ENCODE results near the gene SYVN1. TPM values are rescaled to one million over a fixed set of nuclear protein-coding genes. Genes with fewer than 3 reads are reported as not detected.

The SYVN1 gene
- total RNA-seq, 4 donors from 2014 or later = 20.5 to 72.6 (median 51.9) TPM

- H3K4me1 ChIP-seq = peaks cover 26 to 55% (median 41%) of the 10 kb centered on the region in 4 donors
- intact Hi-C loops (cut with DNase I; ENCODE audit: low total_unique reads) (loop anchor here (5.0 kb wide), 1 partner anchor 89 kb away; the partner anchor contains the start of gene SNX15), in situ Hi-C loops (cut with MboI; ENCODE audit: low pct_ligation_motif_present in 1 of 4, low pct_unique_long_range_greater_than_20kb in 1 of 4, low sequenced_read_pairs in 3 of 4) (no loop called here)
- peak overlapping the region; percentile 86 to 94 (median 92) for H3K27ac ChIP-seq
- H3K9me3 ChIP-seq = no peaks in the 10 kb centered on the region
- 19% methylated on average over 49 of the region's 68 CpGs; no CpG with 5 or more reads in 1 of the 2 donors for WGBS, 2 donors (ENCODE audit: low coverage in 1 of 2)
- no peaks in the 10 kb centered on the region for H3K27me3 ChIP-seq
- peaks cover 0 to 21% (median 5%) of the 10 kb centered on the region in 4 donors for H3K36me3 ChIP-seq
- TF ChIP-seq POLR2AphosphoS5 (IDR thresholded peaks at IDR 0.05) (peak in 1 of 3 donors; percentile 19), CTCF (IDR thresholded peaks at IDR 0.05) (no peak), POLR2A (IDR thresholded peaks at IDR 0.05) (no peak), EP300 (IDR thresholded peaks at IDR 0.05; ENCODE audit: low read depth) (no peak)
- peak overlapping the region; percentile 61 to 86 (median 81) for H3K4me3 ChIP-seq
- no peak for DNase-seq
Observed at GRCh38 chr11:65116370-65117205, 17.7 kb downstream of the SYVN1 start.

- DNase-seq = no peak
- no peak overlapping the region for H3K27ac ChIP-seq
- no peaks in the 10 kb centered on the region for H3K9me3 ChIP-seq
- in situ Hi-C loops (cut with MboI; ENCODE audit: low pct_ligation_motif_present in 1 of 4, low pct_unique_long_range_greater_than_20kb in 1 of 4, low sequenced_read_pairs in 3 of 4) = no loop called here
- H3K4me1 ChIP-seq = peaks cover 20 to 55% (median 34%) of the 10 kb centered on the region in 4 donors
- no peak overlapping the region for H3K4me3 ChIP-seq
- no peaks in the 10 kb centered on the region for H3K27me3 ChIP-seq
- TF ChIP-seq EP300 (IDR thresholded peaks at IDR 0.05; ENCODE audit: low read depth) = no peak
- TF ChIP-seq POLR2A (IDR thresholded peaks at IDR 0.05) = no peak
- no peak for TF ChIP-seq POLR2AphosphoS5 (IDR thresholded peaks at IDR 0.05)
- no peak for TF ChIP-seq CTCF (IDR thresholded peaks at IDR 0.05)
- H3K36me3 ChIP-seq = peaks cover 0 to 19% (median 3%) of the 10 kb centered on the region in 4 donors
- intact Hi-C loops (cut with DNase I; ENCODE audit: low total_unique reads) = loop anchor here (5.0 kb wide), 1 partner anchor 88 kb away; the partner anchor contains the start of gene SNX15
- WGBS, 2 donors (ENCODE audit: low coverage in 1 of 2) = 99% methylated on average over 18 of the region's 21 CpGs; no CpG with 5 or more reads in 1 of the 2 donors
Observed at GRCh38 chr11:65115361-65116082, 18.8 kb downstream of the SYVN1 start.

- H3K4me3 ChIP-seq = no peak overlapping the region
- H3K9me3 ChIP-seq = no peaks in the 10 kb centered on the region
- no peak overlapping the region for H3K27ac ChIP-seq
- H3K4me1 ChIP-seq = peaks cover 20 to 53% (median 34%) of the 10 kb centered on the region in 4 donors
- TF ChIP-seq CTCF (IDR thresholded peaks at IDR 0.05) = no peak
- TF ChIP-seq POLR2A (IDR thresholded peaks at IDR 0.05) = no peak
- intact Hi-C loops (cut with DNase I; ENCODE audit: low total_unique reads) (loop anchor here (5.0 kb wide), 2 partner anchors 87 to 102 kb away; partner anchors contain the start of genes ARL2 and SNX15), in situ Hi-C loops (cut with MboI; ENCODE audit: low pct_ligation_motif_present in 1 of 4, low pct_unique_long_range_greater_than_20kb in 1 of 4, low sequenced_read_pairs in 3 of 4) (no loop called here)
- H3K27me3 ChIP-seq = no peaks in the 10 kb centered on the region
- DNase-seq = no peak
- 90% methylated on average over 11 of the region's 11 CpGs; no CpG with 5 or more reads in 1 of the 2 donors for WGBS, 2 donors (ENCODE audit: low coverage in 1 of 2)
- H3K36me3 ChIP-seq = peaks cover 0 to 12% (median 0%) of the 10 kb centered on the region in 4 donors
Observed at GRCh38 chr11:65114538-65115171, 19.7 kb downstream of the SYVN1 start.
